ENCODE measurements around the gene LHPP.

DNA sequence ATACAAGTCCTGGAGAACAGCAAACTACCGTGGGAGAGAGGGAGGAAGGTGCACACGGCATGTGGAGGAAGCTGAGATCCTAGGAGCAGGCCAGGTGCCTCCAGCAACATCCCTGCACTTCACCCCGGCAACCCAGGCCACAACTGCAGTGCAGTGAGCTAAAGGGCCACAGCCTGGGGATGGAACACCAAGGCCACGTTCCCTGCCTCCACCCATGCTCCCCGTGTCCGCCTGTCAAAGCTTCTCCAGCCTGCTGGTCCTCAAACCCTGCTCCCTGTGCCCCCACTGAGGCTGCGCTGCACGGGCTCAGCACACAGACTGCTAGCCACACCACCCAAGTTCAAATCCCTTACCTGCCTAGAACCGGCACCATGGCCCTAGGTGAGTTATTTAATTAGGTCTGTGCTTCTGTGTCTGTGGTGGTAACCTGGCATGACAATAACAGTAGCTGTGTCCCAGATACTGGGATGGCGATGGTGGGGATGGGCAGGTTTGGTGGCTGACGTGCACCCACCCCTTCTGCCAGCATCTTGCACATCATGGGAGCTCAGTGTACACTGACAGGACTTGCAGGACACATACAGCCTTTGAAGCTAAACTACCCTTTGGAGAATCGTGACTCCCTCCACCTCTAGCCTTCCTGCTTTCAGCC, 197.1 kb downstream of the LHPP start:
- TF ChIP-seq CTCF (conservative IDR thresholded peaks at IDR 0.05; ENCODE audit: low read depth in 2 of 2) (no peak), CREB1 (CRISPR knock-in tag; IDR thresholded peaks at IDR 0.05; ENCODE audit: low read depth) (no peak), POLR2AphosphoS5 (IDR thresholded peaks at IDR 0.05; ENCODE audit: low read depth) (no peak), NANOG (IDR thresholded peaks at IDR 0.05; ENCODE audit: borderline replicate concordance) (no peak), EZH2 (IDR thresholded peaks at IDR 0.05; ENCODE audit: low read depth, unreplicated experiment) (no peak), REST (IDR thresholded peaks at IDR 0.05; ENCODE audit: unreplicated experiment) (no peak), JUNB (IDR thresholded peaks at IDR 0.05; ENCODE audit: unreplicated experiment) (no peak), EZH2phosphoT487 (IDR thresholded peaks at IDR 0.05; ENCODE audit: unreplicated experiment) (no peak), STAT1 (IDR thresholded peaks at IDR 0.05; ENCODE audit: unreplicated experiment) (no peak), ETS1 (IDR thresholded peaks at IDR 0.05) (no peak)

Data from GM23338 (cell line).